HepG2 (cell line): ENCODE measurements around the gene CFAP119. TPM values are rescaled to one million over a fixed set of nuclear protein-coding genes. Genes with fewer than 3 reads are reported as not detected.

Experiments
- AGO2 ChIP-seq: fragments of 200-400 bp; formaldehyde crosslinking; optimal IDR thresholded peaks from 2 replicates; pipeline ENCODE3; 2017; ENCODE audit warnings: mild to moderate bottlenecking, low read depth, low read length, moderate library complexity
- ATF7-NPFF ChIP-seq: sonication (generic); formaldehyde crosslinking; IDR thresholded peaks from 2 replicates; pipeline ENCODE4 v1.8.1; 2023; ENCODE audit warnings: mild to moderate bottlenecking, low read depth, missing genetic modification reagents, moderate library complexity
- GTF2F1 ChIP-seq: fragments of 150-350 bp; IDR thresholded peaks from 2 replicates; pipeline ENCODE4 v1.6.1; 2014; ENCODE audit warnings: low read length
- ISX ChIP-seq: sonication (generic); formaldehyde crosslinking; conservative IDR thresholded peaks from 2 replicates; pipeline ENCODE4 v1.5.0; 2020; ENCODE audit warnings: missing genetic modification reagents
- NAIF1 ChIP-seq: sonication (generic); formaldehyde crosslinking; IDR thresholded peaks from 2 replicates; pipeline ENCODE4 v1.5.0; 2020; ENCODE audit warnings: mild to moderate bottlenecking, missing genetic modification reagents, borderline replicate concordance
- NR2F6 ChIP-seq, 2 experiments: IDR thresholded peaks; 2 replicates each; pipeline ENCODE4 v1.6.1; 2016; ENCODE audit warnings: antibody characterized with exemption in 1 of 2, mild to moderate bottlenecking in 1 of 2
- PAX8 ChIP-seq: sonication (generic); formaldehyde crosslinking; IDR thresholded peaks from 2 replicates; pipeline ENCODE4 v1.8.0; 2022; ENCODE audit warnings: mild to moderate bottlenecking, missing genetic modification reagents, borderline replicate concordance
- PHB2 ChIP-seq: fragments of 450-650 bp; IDR thresholded peaks from 2 replicates; pipeline ENCODE4 v1.6.1; 2018; ENCODE audit not compliant: partially characterized antibody
- PRDM4 ChIP-seq: sonication (generic); formaldehyde crosslinking; IDR thresholded peaks from 2 replicates; pipeline ENCODE4 v1.9.0; 2021; ENCODE audit warnings: missing genetic modification reagents, borderline replicate concordance
- RBFOX2 ChIP-seq: fragments of 200-400 bp; formaldehyde crosslinking; IDR thresholded peaks from 2 replicates; pipeline ENCODE4 v1.6.1; 2017; ENCODE audit warnings: low read depth, mild to moderate bottlenecking, low read length
- ZBTB1 ChIP-seq: sonication (generic); formaldehyde crosslinking; IDR thresholded peaks from 2 replicates; pipeline ENCODE4 v1.4.0; 2020; ENCODE audit warnings: missing genetic modification reagents, borderline replicate concordance
- ZNF34 ChIP-seq: sonication (generic); formaldehyde crosslinking; IDR thresholded peaks from 2 replicates; pipeline ENCODE4 v1.4.0; 2020; ENCODE audit warnings: mild to moderate bottlenecking, missing genetic modification reagents, borderline replicate concordance
- ZNF446 ChIP-seq: sonication (generic); formaldehyde crosslinking; IDR thresholded peaks from 2 replicates; pipeline ENCODE4 v1.5.0; 2020; ENCODE audit warnings: mild to moderate bottlenecking, missing genetic modification reagents
- ZNF512 ChIP-seq: sonication (generic); formaldehyde crosslinking; IDR thresholded peaks from 2 replicates; pipeline ENCODE4 v1.4.0; 2020; ENCODE audit warnings: mild to moderate bottlenecking, missing genetic modification reagents
- ZNF687 ChIP-seq: sonication (generic); formaldehyde crosslinking; IDR thresholded peaks from 2 replicates; pipeline ENCODE4 v1.5.1; 2020; ENCODE audit warnings: mild to moderate bottlenecking, missing genetic modification reagents, moderate library complexity
- ZNF7 ChIP-seq: IDR thresholded peaks from 2 replicates; pipeline ENCODE4 v1.6.1; 2016; ENCODE audit warnings: missing biosample characterization, missing genetic modification reagents
- ZNF773 ChIP-seq: sonication (generic); formaldehyde crosslinking; IDR thresholded peaks from 2 replicates; pipeline ENCODE4 v1.4.0; 2020; ENCODE audit warnings: missing genetic modification reagents, borderline replicate concordance
- polyA plus RNA-seq, 8 experiments: library from polyadenylated mRNA; depleted of rRNA in 3 of 8; stranded (reverse) in 7 of 8; unstranded in 1 of 8; fragments of >200 nt; fragmentation: Illumina TruSeq in 4 of 8; extraction: Trizol in 4 of 8; gene quantifications; 2 replicates each; pipeline versions ENCODE4 v1.2.1 to v1.2.3, GENCODE V29; 2011 to 2016; ENCODE audit warnings: low read depth in 4 of 8, missing spikeins in 1 of 8, mixed read lengths in 1 of 8; ENCODE audit not compliant: insufficient read depth in 1 of 8
- total RNA-seq, 5 experiments: library from RNA; depleted of rRNA; stranded (reverse); fragments of >200 nt; fragmentation: Illumina TruSeq; extraction: Trizol; gene quantifications; 2 replicates each; pipeline ENCODE4 v1.2.3, GENCODE V29; 2016; ENCODE audit warnings: low read depth in 1 of 5

The CFAP119 gene
- total and polyA plus RNA-seq, 2 of the 13 experiments (the other 11 are each of a cell fraction or from before 2014, with no cell fraction given): 6.4 TPM

- TF ChIP-seq ZNF687 (peak; percentile 41; the same call in 1 of the 2 replicates), ZNF512 (no peak), PRDM4 (CRISPR knock-in tag) (no peak), PHB2 (no peak), RBFOX2 (0 out of 2 replicates have a peak, but pooled peaks have one; percentile 40), ZNF446 (CRISPR knock-in tag) (no peak), PAX8 (CRISPR knock-in tag) (no peak), ZNF7 (CRISPR knock-in tag) (no peak), ATF7-NPFF (no peak), ISX (no peak), ZNF773 (CRISPR knock-in tag) (no peak), NAIF1 (CRISPR knock-in tag) (no peak), ZNF34 (CRISPR knock-in tag) (no peak), NR2F6 (IDR thresholded peaks at IDR 0.05) (no peak), NR2F6 (CRISPR knock-in tag; IDR thresholded peaks at IDR 0.05) (0 out of 2 replicates have a peak, but pooled peaks have one; percentile 18), AGO2 (peak; percentile 54), ZBTB1 (no peak), GTF2F1 (no peak)
These were observed 39.4 kb downstream of the CFAP119 start (continued) for GRCh38 chr16:30722443-30722842.
